HepG2 (cell line): ENCODE data around the gene LCLAT1. TPM values are rescaled to one million over a fixed set of nuclear protein-coding genes. Genes with fewer than 3 reads are reported as not detected.

Source experiments
- CEBPZ ChIP-seq: IDR thresholded peaks from 2 replicates; pipeline ENCODE4 v1.6.1; 2012; ENCODE audit warnings: low read length, improper control_type of control experiment
- FOXA3 ChIP-seq: IDR thresholded peaks from 2 replicates; pipeline ENCODE4 v1.6.1; 2016; ENCODE audit warnings: missing genetic modification reagents, missing compliant biosample characterization
- FOXO4 ChIP-seq: sonication (generic); formaldehyde crosslinking; conservative IDR thresholded peaks from 2 replicates; pipeline ENCODE4 v1.8.1; 2023; ENCODE audit warnings: missing genetic modification reagents
- GATAD2A ChIP-seq: IDR thresholded peaks from 2 replicates; pipeline ENCODE4 v1.6.1; 2016
- ISX ChIP-seq: sonication (generic); formaldehyde crosslinking; conservative IDR thresholded peaks from 2 replicates; pipeline ENCODE4 v1.5.0; 2020; ENCODE audit warnings: missing genetic modification reagents
- LCORL ChIP-seq, 2 experiments: fragments of 450-650 bp in 1 of 2; sonication (generic) in 1 of 2; formaldehyde crosslinking in 1 of 2; IDR thresholded peaks; 2 replicates each; pipeline versions ENCODE4 v1.5.0 to v1.6.1; 2017 to 2020; ENCODE audit warnings: antibody characterized with exemption in 1 of 2, missing genetic modification reagents in 1 of 2
- MAZ ChIP-seq, 2 experiments: sonication (generic) in 1 of 2; formaldehyde crosslinking in 1 of 2; IDR thresholded peaks; 2 replicates each; pipeline versions ENCODE4 v1.5.0 to v1.6.1; 2012 to 2020; ENCODE audit warnings: low read depth in 2 of 2, mild to moderate bottlenecking in 2 of 2, borderline replicate concordance in 1 of 2, improper control_type of control experiment in 1 of 2, low read length in 1 of 2, missing genetic modification reagents in 1 of 2, moderate library complexity in 1 of 2
- MIER2 ChIP-seq: IDR thresholded peaks from 2 replicates; pipeline ENCODE4 v1.6.1; 2016; ENCODE audit warnings: missing biosample characterization, missing genetic modification reagents
- RXRA ChIP-seq: sonication (generic); formaldehyde crosslinking; IDR thresholded peaks from 2 replicates; pipeline ENCODE4 v1.5.1; 2020; ENCODE audit warnings: missing genetic modification reagents
- SIX1 ChIP-seq: sonication (generic); formaldehyde crosslinking; IDR thresholded peaks from 2 replicates; pipeline ENCODE4 v1.4.0; 2020; ENCODE audit warnings: missing genetic modification reagents, borderline replicate concordance
- SOX5 ChIP-seq: IDR thresholded peaks from 2 replicates; pipeline ENCODE4 v1.6.1; 2016; ENCODE audit warnings: borderline replicate concordance
- ZFP82 ChIP-seq: sonication (generic); formaldehyde crosslinking; IDR thresholded peaks from 2 replicates; pipeline ENCODE4 v1.5.1; 2020; ENCODE audit warnings: mild to moderate bottlenecking, missing genetic modification reagents, borderline replicate concordance
- ZNF180 ChIP-seq: sonication (generic); formaldehyde crosslinking; IDR thresholded peaks from 2 replicates; pipeline ENCODE4 v1.4.0; 2020; ENCODE audit warnings: low read depth, missing genetic modification reagents, borderline replicate concordance
- ZNF292 ChIP-seq: sonication (generic); formaldehyde crosslinking; IDR thresholded peaks from 2 replicates; pipeline ENCODE4 v1.8.1; 2022; ENCODE audit warnings: mild to moderate bottlenecking, low read depth, missing genetic modification reagents, borderline replicate concordance
- ZNF33B ChIP-seq: sonication (generic); formaldehyde crosslinking; IDR thresholded peaks from 2 replicates; pipeline ENCODE4 v1.5.1; 2020; ENCODE audit warnings: mild to moderate bottlenecking, missing genetic modification reagents
- ZNF691 ChIP-seq: sonication (generic); formaldehyde crosslinking; IDR thresholded peaks from 2 replicates; pipeline ENCODE4 v1.4.0; 2020; ENCODE audit warnings: missing genetic modification reagents, low read depth, mild to moderate bottlenecking, borderline replicate concordance
- polyA plus RNA-seq, 8 experiments: library from polyadenylated mRNA; depleted of rRNA in 3 of 8; stranded (reverse) in 7 of 8; unstranded in 1 of 8; fragments of >200 nt; fragmentation: Illumina TruSeq in 4 of 8; extraction: Trizol in 4 of 8; gene quantifications; 2 replicates each; pipeline versions ENCODE4 v1.2.1 to v1.2.3, GENCODE V29; 2011 to 2016; ENCODE audit warnings: low read depth in 4 of 8, missing spikeins in 1 of 8, mixed read lengths in 1 of 8; ENCODE audit not compliant: insufficient read depth in 1 of 8
- total RNA-seq, 5 experiments: library from RNA; depleted of rRNA; stranded (reverse); fragments of >200 nt; fragmentation: Illumina TruSeq; extraction: Trizol; gene quantifications; 2 replicates each; pipeline ENCODE4 v1.2.3, GENCODE V29; 2016; ENCODE audit warnings: low read depth in 1 of 5
- TF ChIP-seq, protein P1 (sequence below): sonication (generic); formaldehyde crosslinking; IDR thresholded peaks from 2 replicates; pipeline ENCODE4 v1.5.0; 2020; ENCODE audit warnings: mild to moderate bottlenecking, missing genetic modification reagents, borderline replicate concordance
- TF ChIP-seq, protein P2 (sequence below): sonication (generic); formaldehyde crosslinking; IDR thresholded peaks from 2 replicates; pipeline ENCODE4 v1.8.0; 2023; ENCODE audit warnings: mild to moderate bottlenecking, missing genetic modification reagents

Gene LCLAT1
- total and polyA plus RNA-seq, 2 of the 13 experiments (the other 11 are each of a cell fraction or from before 2014, with no cell fraction given): 18.0 to 28.0 TPM

DNA sequence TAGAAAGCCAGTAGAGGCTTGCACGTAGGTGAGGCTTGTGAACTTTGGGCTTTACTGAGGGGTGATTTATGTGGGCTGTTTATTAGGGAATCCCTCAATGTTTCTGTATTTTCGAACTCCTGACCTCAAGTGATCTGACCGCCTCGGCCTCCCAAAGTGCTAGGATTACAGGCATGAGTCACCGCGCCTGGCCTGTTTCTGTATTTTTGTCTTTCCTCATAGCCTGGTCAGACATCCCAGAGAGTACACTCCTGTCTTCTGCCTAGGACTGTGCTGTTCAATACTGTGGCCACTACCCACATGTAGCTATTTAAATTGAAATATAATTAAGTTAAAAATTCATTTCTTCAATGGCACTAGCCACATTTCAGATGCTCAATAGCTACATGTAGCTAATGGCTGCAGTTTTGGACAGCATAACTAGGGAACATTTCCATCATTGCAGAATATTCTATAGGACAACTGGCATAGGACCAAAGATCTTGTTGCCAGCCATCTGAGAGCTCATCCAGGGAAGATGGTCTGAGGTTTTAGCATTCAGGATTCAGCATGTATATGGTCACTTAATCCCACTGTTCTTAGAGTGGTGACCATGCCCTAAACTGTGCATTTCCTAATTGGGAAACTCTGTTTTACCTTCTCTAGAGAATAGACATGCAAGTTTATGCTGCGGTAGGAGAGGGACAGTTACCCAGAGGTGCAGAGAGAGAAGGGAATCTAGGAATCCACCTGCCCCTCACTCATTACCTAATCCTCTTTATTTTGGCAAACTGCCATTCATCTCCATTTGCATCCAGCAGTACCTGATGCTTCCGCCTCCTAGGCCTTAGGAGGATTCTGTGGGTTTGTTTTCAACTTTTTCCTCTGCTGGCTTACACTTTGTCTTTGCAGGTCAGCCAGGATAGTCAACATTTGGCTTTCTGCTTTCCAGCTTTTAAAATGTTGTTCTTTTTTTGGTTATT, 64.4 kb downstream of the LCLAT1 start (continued):
- TF ChIP-seq ZNF292 (CRISPR knock-in tag) (0 out of 2 replicates have a peak, but pooled peaks have one; percentile 23), FOXA3 (peak; percentile 42; the same call in 1 of the 2 replicates), LCORL (IDR thresholded peaks at IDR 0.05) (peak; percentile 38; the same call in 1 of the 2 replicates), LCORL (CRISPR knock-in tag; IDR thresholded peaks at IDR 0.05) (peak; percentile 81), ZNF33B (CRISPR knock-in tag) (no peak), CEBPZ (no peak), MAZ (IDR thresholded peaks at IDR 0.05; ENCODE audit: borderline replicate concordance, low read depth, low read length) (no peak), MAZ (CRISPR knock-in tag; IDR thresholded peaks at IDR 0.05; ENCODE audit: low read depth) (no peak), ISX (no peak), ZNF691 (CRISPR knock-in tag) (no peak), ZFP82 (CRISPR knock-in tag) (no peak), GATAD2A (CRISPR knock-in tag) (peak; percentile 64), SIX1 (CRISPR knock-in tag) (peak; percentile 59; the same call in 1 of the 2 replicates), SOX5 (CRISPR knock-in tag) (peak; percentile 54; the same call in 1 of the 2 replicates), FOXO4 (CRISPR knock-in tag) (no peak), MIER2 (CRISPR knock-in tag) (peak; percentile 21; the same call in 1 of the 2 replicates), RXRA (CRISPR knock-in tag) (peak; percentile 93; the same call in 1 of the 2 replicates), ZNF180 (CRISPR knock-in tag) (no peak)
- TF ChIP-seq, protein P1, sequence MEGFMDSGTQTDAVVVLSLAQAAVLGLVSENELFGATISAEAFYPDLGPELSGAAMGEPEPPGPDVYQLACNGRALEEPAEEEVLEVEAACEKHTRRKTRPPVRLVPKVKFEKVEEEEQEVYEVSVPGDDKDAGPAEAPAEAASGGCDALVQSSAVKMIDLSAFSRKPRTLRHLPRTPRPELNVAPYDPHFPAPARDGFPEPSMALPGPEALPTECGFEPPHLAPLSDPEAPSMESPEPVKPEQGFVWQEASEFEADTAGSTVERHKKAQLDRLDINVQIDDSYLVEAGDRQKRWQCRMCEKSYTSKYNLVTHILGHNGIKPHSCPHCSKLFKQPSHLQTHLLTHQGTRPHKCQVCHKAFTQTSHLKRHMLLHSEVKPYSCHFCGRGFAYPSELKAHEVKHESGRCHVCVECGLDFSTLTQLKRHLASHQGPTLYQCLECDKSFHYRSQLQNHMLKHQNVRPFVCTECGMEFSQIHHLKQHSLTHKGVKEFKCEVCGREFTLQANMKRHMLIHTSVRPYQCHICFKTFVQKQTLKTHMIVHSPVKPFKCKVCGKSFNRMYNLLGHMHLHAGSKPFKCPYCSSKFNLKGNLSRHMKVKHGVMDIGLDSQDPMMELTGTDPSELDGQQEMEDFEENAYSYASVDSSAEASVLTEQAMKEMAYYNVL: peak; percentile 30; the same call in 1 of the 2 replicates
- TF ChIP-seq, protein P2, sequence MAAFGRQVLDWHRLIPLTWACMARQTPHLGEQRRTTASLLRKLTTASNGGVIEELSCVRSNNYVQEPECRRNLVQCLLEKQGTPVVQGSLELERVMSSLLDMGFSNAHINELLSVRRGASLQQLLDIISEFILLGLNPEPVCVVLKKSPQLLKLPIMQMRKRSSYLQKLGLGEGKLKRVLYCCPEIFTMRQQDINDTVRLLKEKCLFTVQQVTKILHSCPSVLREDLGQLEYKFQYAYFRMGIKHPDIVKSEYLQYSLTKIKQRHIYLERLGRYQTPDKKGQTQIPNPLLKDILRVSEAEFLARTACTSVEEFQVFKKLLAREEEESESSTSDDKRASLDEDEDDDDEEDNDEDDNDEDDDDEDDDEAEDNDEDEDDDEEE (CRISPR knock-in tag): no peak
